Epithelial cell of proximal tubule (primary cell): ENCODE results near the gene RASSF9. TPM values are rescaled to one million over a fixed set of nuclear protein-coding genes. Genes with fewer than 3 reads are reported as not detected.

Source experiments
- DNase-seq: peaks from one replicate; pipeline ENCODE4 v3.0.0-alpha.2; 2011; ENCODE audit warnings: low read depth
- H3K4me3 ChIP-seq: 2 replicates; pipeline ENCODE4 v1.5.1; 2011; ENCODE audit warnings: low read depth, mild to moderate bottlenecking, low read length
- CTCF ChIP-seq: conservative IDR thresholded peaks from 2 replicates; pipeline ENCODE4 v1.5.1; 2012; ENCODE audit warnings: low read depth, mild to moderate bottlenecking, low read length
- total RNA-seq: library from RNA; depleted of rRNA; stranded (reverse); fragments of >200 nt; gene quantifications from 2 replicates; pipeline ENCODE4 v1.2.3, GENCODE V29; 2015

The RASSF9 gene
- total RNA-seq, 1 donor from 2014 or later = 1.8 TPM

DNA sequence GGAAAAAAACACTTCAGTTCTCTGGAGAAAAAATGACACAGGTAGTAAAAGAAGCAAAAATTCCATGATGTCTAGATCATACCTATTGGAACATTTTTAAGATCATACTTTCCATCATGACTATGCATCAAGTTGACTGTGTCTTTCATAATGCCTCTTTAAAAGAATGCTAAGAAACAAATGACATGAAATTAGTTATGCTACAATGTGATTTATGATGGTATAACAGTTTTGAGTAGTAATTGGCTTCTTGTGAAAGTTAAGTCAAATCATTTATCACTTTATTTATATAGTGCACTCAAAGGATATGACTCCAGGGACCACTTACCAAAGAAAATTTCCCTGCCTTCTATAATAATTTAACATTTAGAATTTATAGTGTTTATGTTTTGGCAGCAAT lies 28.5 kb downstream of the RASSF9 start:
- no peak overlapping the region for H3K4me3 ChIP-seq
- no peak for DNase-seq
- no peak for TF ChIP-seq CTCF

GRCh38 chr12:85805654-85806053 lies 30.6 kb downstream of the RASSF9 start:
- TF ChIP-seq CTCF = no peak
- no peak for DNase-seq
- H3K4me3 ChIP-seq = no peak overlapping the region

- DNase-seq = no peak
- no peak overlapping the region for H3K4me3 ChIP-seq
- no peak for TF ChIP-seq CTCF
Observed at GRCh38 chr12:85804663-85805062, 31.5 kb downstream of the RASSF9 start.

DNA sequence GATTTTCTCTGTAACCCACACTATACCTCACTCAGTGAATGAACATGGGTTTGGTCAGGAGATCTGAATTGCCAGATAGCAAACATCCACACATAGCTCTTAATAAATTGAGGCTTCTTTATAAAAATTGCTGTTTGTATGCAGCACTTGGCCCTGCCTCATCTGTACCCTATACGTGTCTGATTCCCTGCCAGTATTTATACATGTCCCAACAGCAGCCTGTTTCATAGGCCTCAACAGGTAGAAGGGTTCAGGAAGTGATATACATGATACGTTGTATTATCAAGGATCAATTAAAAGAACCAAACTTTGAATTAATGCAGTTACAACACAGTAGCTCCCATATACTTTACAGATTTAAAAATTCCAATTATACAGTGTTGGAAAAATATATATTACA lies 32.3 kb downstream of the RASSF9 start:
- no peak for TF ChIP-seq CTCF
- H3K4me3 ChIP-seq = no peak overlapping the region
- DNase-seq = no peak

- no peak overlapping the region for H3K4me3 ChIP-seq
- DNase-seq = no peak
- no peak for TF ChIP-seq CTCF
Observed at GRCh38 chr12:85803231-85803630, 33.0 kb downstream of the RASSF9 start.

DNA sequence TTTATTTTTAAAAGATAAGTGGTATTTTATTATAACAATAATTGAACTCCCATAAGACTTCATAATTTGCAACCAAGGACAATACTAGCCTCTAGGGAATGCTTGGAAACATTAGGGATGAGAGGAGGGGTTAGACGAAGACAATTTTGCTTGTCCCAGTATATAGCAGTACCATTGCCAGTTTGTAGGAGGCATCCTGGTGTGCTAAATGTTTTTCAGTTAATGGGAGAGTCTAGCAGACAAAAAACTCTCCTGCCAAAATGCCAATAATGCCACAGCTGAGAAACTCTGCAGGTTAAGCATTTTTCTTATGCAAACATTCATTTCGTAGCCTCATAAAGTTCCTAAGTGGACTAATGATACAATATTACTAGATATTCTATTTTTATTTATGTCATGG lies 38.1 kb downstream of the RASSF9 start:
- H3K4me3 ChIP-seq = no peak overlapping the region
- no peak for DNase-seq
- TF ChIP-seq CTCF = no peak

- DNase-seq = no peak
- H3K4me3 ChIP-seq = no peak overlapping the region
- no peak for TF ChIP-seq CTCF
Observed at GRCh38 chr12:85796001-85796400, 40.2 kb downstream of the RASSF9 start.
